ENCODE data around the gene NECTIN1.

The NECTIN1 gene

DNA sequence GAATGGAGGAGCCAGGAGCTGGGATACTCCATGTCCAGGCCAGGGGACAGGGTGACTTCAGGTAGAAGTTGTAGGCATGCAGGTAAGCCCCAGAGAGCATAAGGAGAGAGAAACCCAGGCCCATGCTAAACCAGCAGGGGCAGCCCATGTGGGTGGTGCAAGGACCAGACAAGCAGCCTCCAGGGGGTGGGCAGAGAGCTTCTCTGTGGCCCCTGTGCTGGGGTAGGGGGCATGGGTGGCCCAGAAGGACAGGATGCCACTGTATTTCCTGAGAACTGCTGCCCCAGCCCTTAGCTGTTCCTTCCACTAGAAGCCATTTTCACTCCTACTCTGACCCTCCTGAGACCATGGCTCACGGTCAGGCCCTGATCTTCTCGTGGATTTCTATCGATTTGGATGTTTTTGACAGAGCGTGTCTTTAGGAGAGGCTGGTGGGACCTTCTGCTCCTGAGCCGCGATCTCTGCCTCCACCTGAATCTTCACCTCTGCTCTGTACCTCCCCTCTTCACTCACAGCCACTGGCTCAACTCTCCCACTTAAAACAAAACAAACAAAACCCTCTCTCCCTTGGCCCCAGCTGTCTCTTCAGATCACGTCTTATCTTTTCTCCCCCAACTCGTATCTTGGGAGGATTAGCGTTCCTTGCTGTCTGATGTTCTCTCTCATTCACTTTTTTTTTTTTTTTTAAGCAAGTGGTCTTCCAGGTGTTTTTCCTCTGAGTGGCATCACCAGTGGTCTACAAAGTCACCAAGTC lies 112.2 kb downstream of the NECTIN1 start:
- TF ChIP-seq, protein P1, sequence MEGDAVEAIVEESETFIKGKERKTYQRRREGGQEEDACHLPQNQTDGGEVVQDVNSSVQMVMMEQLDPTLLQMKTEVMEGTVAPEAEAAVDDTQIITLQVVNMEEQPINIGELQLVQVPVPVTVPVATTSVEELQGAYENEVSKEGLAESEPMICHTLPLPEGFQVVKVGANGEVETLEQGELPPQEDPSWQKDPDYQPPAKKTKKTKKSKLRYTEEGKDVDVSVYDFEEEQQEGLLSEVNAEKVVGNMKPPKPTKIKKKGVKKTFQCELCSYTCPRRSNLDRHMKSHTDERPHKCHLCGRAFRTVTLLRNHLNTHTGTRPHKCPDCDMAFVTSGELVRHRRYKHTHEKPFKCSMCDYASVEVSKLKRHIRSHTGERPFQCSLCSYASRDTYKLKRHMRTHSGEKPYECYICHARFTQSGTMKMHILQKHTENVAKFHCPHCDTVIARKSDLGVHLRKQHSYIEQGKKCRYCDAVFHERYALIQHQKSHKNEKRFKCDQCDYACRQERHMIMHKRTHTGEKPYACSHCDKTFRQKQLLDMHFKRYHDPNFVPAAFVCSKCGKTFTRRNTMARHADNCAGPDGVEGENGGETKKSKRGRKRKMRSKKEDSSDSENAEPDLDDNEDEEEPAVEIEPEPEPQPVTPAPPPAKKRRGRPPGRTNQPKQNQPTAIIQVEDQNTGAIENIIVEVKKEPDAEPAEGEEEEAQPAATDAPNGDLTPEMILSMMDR (IDR thresholded peaks at IDR 0.05; ENCODE audit: low read depth, low read length), result no peak
- no peak overlapping the region for H3K4me3 ChIP-seq (ENCODE audit: low read depth, low read length)

DNA sequence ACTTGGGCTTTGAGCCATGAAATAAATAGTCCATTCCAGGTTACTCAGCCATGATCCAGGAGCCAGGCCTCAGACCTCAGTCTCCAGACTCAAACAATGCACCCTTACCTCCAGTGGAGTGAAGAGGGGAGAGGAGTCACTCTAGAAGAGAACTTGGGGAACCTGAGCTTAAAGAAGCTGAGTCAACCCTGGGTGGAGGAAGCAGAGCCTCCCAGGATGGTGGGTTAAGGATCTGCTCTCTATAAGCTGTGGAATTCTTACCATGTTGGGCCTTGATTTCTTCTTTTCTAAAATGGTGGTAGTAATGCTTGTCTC lies 113.2 kb downstream of the NECTIN1 start:
- H3K4me3 ChIP-seq (ENCODE audit: low read depth, low read length), result no peak overlapping the region
- TF ChIP-seq, protein P1 (IDR thresholded peaks at IDR 0.05; ENCODE audit: low read depth, low read length), result no peak

GRCh38 chr11:119615003-119615881 lies 113.8 kb downstream of the NECTIN1 start:
- TF ChIP-seq, protein P1 (IDR thresholded peaks at IDR 0.05; ENCODE audit: low read depth, low read length), result no peak
- no peak overlapping the region for H3K4me3 ChIP-seq (ENCODE audit: low read depth, low read length)

- TF ChIP-seq, protein P1 (IDR thresholded peaks at IDR 0.05; ENCODE audit: low read depth, low read length), result no peak
- no peak overlapping the region for H3K4me3 ChIP-seq (ENCODE audit: low read depth, low read length)
Measured at GRCh38 chr11:119614222-119615002, 114.6 kb downstream of the NECTIN1 start.

- TF ChIP-seq, protein P1 (IDR thresholded peaks at IDR 0.05; ENCODE audit: low read depth, low read length), result no peak
Measured at GRCh38 chr11:119612814-119613213, 116.2 kb downstream of the NECTIN1 start.

DNA sequence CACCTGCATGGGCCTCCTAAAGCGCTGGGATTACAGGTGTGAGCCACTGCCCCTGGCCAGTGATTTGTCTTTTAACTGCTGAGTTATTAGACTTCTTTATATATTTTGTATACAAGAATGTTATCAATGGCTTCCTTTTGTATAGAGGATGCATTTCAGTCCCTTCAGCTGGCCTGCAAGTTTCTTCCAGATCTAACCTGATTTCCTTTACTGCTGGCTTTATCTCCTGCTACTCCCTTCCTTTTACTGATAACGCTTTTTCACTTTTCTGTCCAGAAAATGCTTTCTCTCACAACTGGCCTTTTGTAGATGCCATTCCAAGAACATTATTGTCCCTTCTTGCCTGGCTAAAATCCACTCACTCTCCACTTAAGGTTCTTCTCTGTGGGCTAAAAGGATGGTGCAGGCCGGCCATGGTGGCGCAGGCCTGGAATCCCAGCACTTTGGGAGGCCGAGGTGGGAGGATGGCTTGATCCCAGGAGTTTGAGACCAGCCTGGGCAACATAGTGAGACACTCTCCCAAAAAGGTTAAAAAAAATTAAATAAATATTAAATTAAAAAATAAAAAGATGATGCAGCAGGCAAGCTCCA lies 118.1 kb downstream of the NECTIN1 start:
- TF ChIP-seq, protein P1 (IDR thresholded peaks at IDR 0.05; ENCODE audit: low read depth, low read length), result no peak
- H3K4me3 ChIP-seq (ENCODE audit: low read depth, low read length), result no peak overlapping the region

More at GRCh38 chr11:119612814-119613213, 116.2 kb downstream of the NECTIN1 start:
- H3K4me3 ChIP-seq (ENCODE audit: low read depth, low read length), result no peak overlapping the region
